GM12872 (cell line): Measurements from ENCODE around the gene DPH3.

Source experiments
- TF ChIP-seq, protein P1 (sequence below): IDR thresholded peaks from 3 replicates; pipeline ENCODE4 v1.5.1; 2011; ENCODE audit warnings: low read depth, mild to moderate bottlenecking, low read length, moderate library complexity; ENCODE audit not compliant: insufficient read depth

The DPH3 gene

GRCh38 chr3:16252988-16253387 is 11.8 kb downstream of the DPH3 start:
- TF ChIP-seq, protein P1, sequence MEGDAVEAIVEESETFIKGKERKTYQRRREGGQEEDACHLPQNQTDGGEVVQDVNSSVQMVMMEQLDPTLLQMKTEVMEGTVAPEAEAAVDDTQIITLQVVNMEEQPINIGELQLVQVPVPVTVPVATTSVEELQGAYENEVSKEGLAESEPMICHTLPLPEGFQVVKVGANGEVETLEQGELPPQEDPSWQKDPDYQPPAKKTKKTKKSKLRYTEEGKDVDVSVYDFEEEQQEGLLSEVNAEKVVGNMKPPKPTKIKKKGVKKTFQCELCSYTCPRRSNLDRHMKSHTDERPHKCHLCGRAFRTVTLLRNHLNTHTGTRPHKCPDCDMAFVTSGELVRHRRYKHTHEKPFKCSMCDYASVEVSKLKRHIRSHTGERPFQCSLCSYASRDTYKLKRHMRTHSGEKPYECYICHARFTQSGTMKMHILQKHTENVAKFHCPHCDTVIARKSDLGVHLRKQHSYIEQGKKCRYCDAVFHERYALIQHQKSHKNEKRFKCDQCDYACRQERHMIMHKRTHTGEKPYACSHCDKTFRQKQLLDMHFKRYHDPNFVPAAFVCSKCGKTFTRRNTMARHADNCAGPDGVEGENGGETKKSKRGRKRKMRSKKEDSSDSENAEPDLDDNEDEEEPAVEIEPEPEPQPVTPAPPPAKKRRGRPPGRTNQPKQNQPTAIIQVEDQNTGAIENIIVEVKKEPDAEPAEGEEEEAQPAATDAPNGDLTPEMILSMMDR: no peak

DNA sequence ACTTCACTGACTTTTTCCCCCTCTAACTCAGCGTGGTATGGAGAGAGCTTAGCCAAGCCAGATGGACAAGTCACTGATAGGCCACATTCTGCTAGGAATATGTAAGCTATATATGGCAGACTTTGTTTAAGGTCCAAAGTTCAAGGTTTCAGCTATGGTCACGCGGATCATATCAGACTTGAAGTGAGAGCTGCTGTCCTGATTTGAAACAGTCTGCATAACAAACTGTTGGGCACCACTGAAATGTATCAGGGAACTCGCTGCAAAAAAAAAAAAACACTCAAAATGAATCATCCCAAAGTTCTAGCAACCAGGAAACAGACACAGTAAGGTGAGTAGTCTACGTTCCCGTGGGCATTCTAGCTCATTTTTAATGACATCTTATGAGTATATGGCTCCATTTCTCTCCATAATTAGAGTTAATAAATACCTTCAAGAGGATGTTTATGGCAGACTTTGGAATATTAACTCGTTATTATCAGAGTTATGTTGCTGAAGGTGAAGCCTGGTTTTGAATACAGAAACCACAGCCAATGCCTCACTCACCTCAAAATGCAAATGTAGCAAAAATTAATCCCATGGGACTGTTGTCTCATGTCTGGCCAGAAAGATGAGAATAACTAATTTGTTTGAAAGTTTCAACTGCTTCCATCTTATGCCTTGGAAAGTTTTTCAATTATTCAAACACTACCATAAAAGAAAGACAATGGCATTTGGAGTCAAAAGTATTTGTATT is 12.3 kb downstream of the DPH3 start:
- TF ChIP-seq, protein P1: no peak

DNA sequence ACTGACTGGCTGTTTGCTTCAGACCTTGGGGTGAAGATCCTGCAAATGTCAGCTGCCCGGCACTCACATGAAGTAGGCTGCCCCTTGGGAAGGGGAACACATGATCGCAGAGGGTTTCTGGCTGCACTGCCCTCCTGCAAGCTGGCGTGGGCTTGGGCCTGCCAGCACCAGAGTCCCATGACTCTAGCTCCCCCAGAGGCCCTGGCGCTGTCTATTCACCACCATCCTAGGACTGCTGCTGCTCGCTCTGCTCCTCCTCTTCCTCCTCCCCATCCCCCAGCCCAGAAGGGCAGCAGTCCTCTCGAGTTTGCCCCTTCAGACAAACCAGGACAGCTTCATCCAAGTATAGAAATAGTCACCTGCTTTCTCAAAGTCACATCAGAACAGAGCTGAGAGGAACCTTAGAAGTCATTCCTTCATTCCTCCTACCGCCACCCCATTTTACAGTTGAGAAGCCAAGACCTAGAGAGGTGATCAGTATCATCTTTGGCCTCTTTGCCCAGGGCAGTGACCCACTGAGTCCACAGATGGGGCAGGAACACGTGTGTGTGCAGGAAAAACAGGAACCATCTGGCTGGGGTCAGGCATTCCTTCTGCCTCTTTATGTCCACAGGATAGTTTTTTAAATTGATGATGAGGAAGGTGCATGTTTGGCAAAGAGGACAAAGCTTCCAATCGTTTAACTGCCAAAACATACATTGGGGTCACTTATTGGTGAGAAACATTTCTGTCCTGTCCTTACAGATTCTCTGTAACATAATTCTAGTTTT is 13.2 kb downstream of the DPH3 start:
- TF ChIP-seq, protein P1: no peak

GRCh38 chr3:16249886-16250285 is 14.9 kb downstream of the DPH3 start:
- TF ChIP-seq, protein P1: no peak

DNA sequence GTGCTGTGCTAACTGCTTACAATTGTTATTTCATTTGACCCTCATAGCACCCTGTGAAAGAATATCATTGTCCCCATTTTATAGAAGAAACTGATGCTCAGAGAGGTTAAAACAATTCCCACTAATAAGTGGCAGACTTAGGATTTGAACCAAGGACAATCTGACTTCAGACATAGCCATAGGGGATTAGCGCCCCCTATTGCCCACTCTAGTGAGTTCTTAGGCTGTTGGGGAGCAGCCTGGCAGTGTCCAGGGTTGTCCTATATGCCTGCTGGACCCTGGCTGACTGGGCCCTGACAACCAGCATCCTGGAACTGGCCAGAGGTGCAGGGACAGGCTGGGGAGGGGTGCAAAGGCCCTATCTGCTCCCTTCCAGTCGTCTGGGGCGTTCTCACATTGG is 15.4 kb downstream of the DPH3 start:
- TF ChIP-seq, protein P1: peak; percentile 69

- TF ChIP-seq, protein P1: peak; percentile 10; the same call in 1 of the 3 replicates
These were observed 16.2 kb downstream of the DPH3 start for GRCh38 chr3:16248556-16248955.

DNA sequence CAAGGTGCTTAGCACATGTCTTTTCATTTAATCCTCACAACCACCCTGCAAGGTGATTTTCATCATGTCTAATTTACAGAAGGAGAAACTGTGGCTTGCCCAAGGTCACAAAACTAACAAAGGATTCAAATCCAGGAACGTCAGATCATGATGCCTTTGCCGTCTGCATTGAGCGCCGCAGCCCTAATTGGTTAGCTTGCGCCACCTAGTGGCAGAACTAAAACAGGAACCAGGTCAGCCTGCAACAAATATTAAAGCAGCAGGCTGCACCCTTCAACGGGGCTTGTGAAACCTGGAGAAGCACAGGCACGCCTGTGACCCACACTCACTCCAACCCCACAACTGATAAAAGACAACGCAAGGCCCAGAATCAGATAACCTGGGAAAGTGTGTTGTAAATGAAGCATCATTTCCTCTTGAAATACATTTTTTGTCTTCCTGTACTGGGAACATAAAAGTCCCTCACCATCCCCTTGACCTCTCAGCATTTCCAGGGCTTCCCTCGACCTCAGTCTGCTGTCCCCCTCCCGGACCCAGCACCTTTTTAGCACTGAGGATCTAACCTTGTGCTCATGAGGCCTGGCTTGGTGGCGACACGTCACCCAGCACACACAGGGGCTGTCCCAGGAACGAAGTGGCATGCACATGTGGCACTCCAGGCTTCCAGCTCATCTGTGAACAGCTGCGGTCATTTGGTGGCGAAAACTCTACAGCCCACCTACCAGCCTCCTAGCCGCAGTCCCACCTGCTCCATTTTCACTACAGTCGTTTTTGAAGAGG is 17.3 kb downstream of the DPH3 start:
- TF ChIP-seq, protein P1: peak; percentile 92
